ENCODE measurements around the gene PAX8.

PAX8 gene

GRCh38 chr2:113245276-113245711 is 33.4 kb downstream of the PAX8 start (continued):
- TF ChIP-seq CREB5 (CRISPR knock-in tag; IDR thresholded peaks at IDR 0.05; ENCODE audit: low read depth) (no peak), PATZ1 (CRISPR knock-in tag; IDR thresholded peaks at IDR 0.05; ENCODE audit: borderline replicate concordance) (no peak), ZNF70 (CRISPR knock-in tag; IDR thresholded peaks at IDR 0.05) (no peak)

- TF ChIP-seq ZNF70 (CRISPR knock-in tag; IDR thresholded peaks at IDR 0.05) (no peak), OSR1 (CRISPR knock-in tag; IDR thresholded peaks at IDR 0.05) (no peak), ZNF565 (CRISPR knock-in tag; conservative IDR thresholded peaks at IDR 0.05; ENCODE audit: low read depth) (no peak), ZC3H10 (CRISPR knock-in tag; IDR thresholded peaks at IDR 0.05) (no peak), POU6F1 (CRISPR knock-in tag; IDR thresholded peaks at IDR 0.05; ENCODE audit: borderline replicate concordance, low read depth) (no peak)
- ATAC-seq: no peak
Observed at GRCh38 chr2:113242327-113242726, 36.4 kb downstream of the PAX8 start.

- no peak for TF ChIP-seq ZC3H10 (CRISPR knock-in tag; IDR thresholded peaks at IDR 0.05)
- TF ChIP-seq CREB5 (CRISPR knock-in tag; IDR thresholded peaks at IDR 0.05; ENCODE audit: low read depth): no peak
- peak; percentile 15; the same call in 1 of the 2 replicates for TF ChIP-seq ZFP3 (CRISPR knock-in tag; IDR thresholded peaks at IDR 0.05)
- TF ChIP-seq ISL1 (CRISPR knock-in tag; IDR thresholded peaks at IDR 0.05): no peak
- no peak for TF ChIP-seq SNAI2 (CRISPR knock-in tag; IDR thresholded peaks at IDR 0.05)
- TF ChIP-seq ZNF8 (CRISPR knock-in tag; IDR thresholded peaks at IDR 0.05): no peak
- peak; percentile 89 for ATAC-seq
Observed at GRCh38 chr2:113240915-113241911, 37.5 kb downstream of the PAX8 start.

GRCh38 chr2:113240150-113240914 is 38.4 kb downstream of the PAX8 start:
- TF ChIP-seq TCF4 (CRISPR knock-in tag; IDR thresholded peaks at IDR 0.05; ENCODE audit: borderline replicate concordance) (peak; percentile 65; the same call in 1 of the 2 replicates), TSHZ2 (CRISPR knock-in tag; IDR thresholded peaks at IDR 0.05) (0 out of 2 replicates have a peak, but pooled peaks have one; percentile 60), ZFP3 (CRISPR knock-in tag; IDR thresholded peaks at IDR 0.05) (no peak)
- ATAC-seq: peak; percentile 74
